GM19193 (cell line): ENCODE results near the gene HYLS1.
A peak's percentile ranks its signal among the peaks of the same experiment; 100 is the strongest.

Source experiments
- POLR2A ChIP-seq: IDR thresholded peaks from 4 replicates; pipeline ENCODE4 v1.6.1; 2011; ENCODE audit not compliant: insufficient read depth, insufficient read length; ENCODE audit errors: extremely low read depth

Gene HYLS1, protein sequence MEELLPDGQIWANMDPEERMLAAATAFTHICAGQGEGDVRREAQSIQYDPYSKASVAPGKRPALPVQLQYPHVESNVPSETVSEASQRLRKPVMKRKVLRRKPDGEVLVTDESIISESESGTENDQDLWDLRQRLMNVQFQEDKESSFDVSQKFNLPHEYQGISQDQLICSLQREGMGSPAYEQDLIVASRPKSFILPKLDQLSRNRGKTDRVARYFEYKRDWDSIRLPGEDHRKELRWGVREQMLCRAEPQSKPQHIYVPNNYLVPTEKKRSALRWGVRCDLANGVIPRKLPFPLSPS

DNA sequence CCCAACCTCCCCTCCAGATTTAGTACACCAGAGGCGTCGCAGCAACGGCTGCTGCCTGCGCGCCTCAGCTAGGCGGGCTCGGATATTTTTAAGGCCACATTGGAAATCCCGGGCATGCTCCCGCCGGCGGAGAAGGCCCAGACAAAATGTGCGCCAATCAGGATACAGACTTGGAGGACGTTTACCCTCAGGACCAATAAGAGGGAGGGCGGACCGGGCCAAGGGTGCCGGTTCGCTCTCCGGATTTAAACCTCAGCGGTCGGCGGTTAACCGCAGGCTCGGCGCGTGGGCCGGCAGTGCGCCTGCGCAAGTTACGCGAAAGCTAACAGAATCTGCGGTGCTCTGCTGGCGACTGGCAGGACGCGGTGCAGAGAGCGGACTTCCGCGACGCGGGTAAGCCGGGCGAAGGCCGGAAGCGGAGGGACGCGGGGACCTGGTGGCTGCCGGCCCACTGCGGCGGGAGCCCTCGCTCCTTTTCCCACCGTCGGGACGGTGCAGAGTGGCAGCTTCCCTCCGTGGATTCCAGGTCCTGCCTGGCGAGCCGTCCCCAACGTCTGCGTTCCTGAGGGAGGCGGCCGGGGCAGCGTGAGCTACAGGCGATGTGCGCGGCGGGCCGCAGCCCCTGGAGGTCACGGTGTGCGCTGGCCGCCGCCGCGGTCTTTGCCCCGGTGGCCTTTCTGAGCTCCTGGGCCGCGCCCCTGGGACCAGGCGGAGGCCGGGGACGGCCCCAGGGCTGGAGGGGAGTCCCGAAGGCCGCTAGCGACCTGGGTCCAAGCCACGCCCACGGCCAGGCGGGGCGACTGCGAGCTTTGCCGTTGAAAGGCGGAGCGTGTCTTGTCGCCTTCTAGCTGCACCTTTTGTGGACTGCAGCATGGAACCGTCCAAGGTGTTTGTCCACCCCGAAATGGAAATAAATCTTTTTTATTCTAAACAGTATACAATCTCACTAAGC lies at the start of gene HYLS1:
Gene HYLS1, plus strand, starts transcription at position 296 of the 952 bp plus-strand sequence. CDS start 11,701 bp downstream, outside the sequence.
- TF ChIP-seq POLR2A: peak; percentile 84

DNA sequence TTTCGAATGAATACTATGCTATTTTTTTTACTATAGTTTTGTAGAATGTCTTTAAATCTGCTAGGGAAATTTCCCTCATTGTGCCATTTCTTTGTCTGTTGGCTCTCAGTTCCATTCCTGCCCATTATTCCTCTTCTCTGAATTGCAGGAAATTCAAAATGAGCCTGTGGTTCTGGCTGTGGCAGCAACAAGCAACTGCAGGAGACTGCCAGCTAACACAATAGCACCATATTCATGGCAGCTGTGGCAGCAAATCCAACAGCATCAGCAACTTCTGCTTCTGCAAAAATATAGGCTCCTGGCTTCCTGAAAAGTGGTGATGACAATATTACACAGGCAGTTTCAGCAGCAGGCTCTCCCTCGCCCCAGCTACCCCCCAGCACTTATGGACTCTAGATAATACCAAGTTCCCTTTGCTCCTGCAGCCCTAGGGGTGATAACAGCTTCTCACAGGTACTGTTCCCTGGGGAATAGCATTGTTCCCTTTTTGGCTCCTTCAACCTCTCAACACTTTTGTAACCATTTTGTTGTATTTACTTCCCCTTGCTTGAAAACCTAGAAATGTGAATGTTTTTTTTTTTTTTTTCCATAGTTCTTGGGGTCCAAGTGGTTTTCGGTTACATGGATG lies 45.0 kb upstream of the HYLS1 start:
- TF ChIP-seq POLR2A: no peak

DNA sequence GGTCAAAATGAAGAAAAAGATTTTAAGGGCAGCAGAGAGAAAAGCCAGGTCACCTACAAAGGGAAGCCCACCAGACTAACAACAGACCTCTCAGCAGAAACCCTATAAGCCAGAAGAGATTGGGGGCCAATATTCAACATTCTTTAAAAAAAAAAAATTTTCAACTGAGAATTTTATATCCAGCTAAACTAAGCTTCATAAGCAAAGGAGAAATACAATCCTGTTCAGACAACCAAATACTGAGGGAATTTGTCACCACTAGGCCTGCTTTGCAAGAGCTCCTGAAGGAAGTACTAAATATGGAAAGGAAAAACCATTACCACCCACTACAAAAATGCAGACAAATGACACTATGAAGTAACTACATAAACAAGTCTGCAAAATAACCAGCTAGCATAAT lies 41.3 kb upstream of the HYLS1 start:
- no peak for TF ChIP-seq POLR2A

DNA sequence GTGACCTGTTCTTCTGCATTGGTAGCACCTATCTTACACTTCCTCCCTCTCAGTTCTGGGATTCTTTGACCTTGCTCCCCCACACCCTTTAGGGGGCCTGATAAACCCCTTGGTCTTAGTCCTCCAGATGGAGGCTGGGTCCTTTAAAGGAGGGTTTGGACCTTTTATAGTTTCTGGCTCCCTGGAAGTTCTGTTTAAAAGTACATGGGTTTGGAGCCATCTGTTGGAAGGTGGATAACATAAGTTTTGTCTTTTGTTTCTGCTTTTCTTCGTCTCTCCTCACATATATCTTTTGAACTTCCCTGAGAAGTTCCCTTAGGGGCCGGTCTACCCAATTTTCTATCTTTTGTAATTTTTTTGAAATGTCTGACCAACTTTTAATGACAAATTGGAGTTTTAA lies 17.9 kb upstream of the HYLS1 start:
- no peak for TF ChIP-seq POLR2A

GRCh38 chr11:125871391-125872137 lies 15.9 kb upstream of the HYLS1 start:
- no peak for TF ChIP-seq POLR2A

DNA sequence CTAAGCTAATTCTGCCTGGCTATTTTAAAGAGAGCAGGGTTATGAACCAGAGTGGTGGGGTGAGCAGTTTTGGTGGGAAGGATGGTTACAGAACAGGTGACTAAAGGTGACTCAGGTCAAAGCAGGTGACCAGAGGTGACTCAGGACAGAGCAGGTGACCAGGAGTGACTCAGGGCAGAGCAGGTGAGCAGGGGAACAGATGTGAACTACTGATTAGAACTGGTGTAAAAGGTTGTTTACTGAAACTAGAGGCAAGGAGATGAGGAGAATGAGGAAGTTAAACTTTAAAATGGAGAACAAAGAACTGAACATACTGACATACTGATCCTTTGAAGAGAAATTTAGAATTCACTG lies 15.4 kb upstream of the HYLS1 start:
- no peak for TF ChIP-seq POLR2A

- TF ChIP-seq POLR2A: no peak
These were observed 13.4 kb upstream of the HYLS1 start for GRCh38 chr11:125873881-125874555.

DNA sequence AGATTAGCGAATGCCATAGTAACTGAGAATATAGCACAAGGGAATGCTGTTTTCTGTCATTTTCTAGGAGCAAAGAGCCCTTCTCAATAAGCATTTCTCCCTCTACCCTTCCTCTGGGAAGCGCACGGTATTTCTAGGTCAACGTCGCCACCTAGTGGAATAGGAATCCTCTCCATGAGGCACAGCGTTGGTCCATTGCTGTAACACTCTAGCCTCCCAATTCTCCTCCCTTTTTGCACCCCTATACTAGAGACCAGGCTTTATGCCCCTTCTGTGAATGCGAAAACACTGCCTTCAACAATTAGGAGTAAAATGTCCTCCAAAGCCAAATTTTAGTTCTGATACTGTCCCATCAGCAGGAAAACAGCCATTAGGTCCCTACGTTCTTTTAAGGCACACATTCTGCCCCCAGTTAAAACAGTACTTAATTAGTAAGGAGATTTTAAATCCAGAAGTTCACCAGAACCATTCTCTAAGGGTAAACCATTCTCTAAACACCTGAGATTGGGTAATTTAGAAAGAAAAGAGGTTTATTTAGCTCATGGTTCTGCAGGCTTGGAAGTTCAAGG lies 12.8 kb upstream of the HYLS1 start:
- no peak for TF ChIP-seq POLR2A

DNA sequence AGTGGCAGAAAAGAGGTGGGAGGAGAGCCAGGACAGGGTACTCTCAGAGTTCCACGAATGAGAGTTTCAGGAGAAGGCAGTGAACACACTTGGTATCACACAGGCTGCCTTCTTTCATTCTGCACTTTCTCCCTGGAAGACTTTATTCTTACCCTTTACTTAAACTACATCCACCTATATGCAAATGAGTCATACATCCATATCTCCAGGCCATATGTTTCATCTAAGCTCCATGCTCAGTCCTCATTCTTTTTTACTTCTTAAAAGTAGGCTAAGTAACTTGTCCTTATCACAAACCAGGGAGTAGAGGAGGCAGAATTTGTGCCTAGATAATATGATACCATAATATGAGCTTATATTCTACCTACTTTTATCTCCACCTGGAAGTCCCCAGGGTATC lies 6.2 kb upstream of the HYLS1 start:
- no peak for TF ChIP-seq POLR2A

DNA sequence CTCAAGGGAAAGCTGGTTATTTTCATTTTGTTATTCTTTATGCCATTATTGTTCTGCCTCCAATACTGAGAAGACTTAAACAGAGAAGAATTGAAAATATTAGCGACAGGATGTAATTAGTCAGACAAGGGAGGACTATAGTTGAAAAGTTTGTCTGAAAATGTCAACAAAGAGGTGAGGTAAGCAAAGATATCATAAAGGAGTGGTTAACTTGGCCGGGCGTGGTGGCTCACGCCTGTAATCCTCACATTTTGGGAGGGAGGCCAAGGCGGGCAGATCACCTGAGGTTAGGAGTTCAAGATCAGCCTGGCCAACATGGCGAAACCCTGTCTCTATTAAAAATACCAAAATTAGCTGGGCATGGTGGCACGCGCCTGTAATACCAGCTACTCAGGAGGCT lies 4.1 kb upstream of the HYLS1 start:
- TF ChIP-seq POLR2A: no peak

- TF ChIP-seq POLR2A: peak; percentile 22
These were observed 483 bp upstream of the HYLS1 start for GRCh38 chr11:125886997-125887372.

- no peak for TF ChIP-seq POLR2A
These were observed 3.1 kb downstream of the HYLS1 start for GRCh38 chr11:125890447-125891100.

DNA sequence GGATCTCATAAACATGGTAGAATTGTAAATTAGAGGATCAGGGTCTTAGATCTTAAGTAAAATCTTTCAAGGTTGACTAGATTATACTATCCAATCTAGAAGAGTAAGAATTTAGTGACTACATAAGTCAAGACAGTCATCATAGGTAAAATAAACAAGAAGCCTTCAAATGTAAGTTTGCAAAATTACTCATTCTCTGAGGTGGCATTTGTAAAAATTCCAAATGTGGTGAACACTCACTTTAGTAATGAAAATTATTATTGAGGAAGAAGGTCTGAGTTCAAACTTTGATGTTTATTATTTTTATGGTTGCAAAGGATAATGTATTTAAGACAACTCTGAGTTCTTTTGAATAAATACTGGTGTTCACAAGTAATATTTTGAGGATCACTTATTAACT lies 4.6 kb downstream of the HYLS1 start:
- TF ChIP-seq POLR2A: no peak
